AML-193 (cell line): ENCODE measurements around the gene KCNK5.
A peak's percentile ranks its signal among the peaks of the same experiment; 100 is the strongest.

ENCODE experiments used
- DNase-seq, 2 experiments: peaks; one replicate each; lab custom pipeline; 2025; lab: John Stamatoyannopoulos, UW

The KCNK5 gene

DNA sequence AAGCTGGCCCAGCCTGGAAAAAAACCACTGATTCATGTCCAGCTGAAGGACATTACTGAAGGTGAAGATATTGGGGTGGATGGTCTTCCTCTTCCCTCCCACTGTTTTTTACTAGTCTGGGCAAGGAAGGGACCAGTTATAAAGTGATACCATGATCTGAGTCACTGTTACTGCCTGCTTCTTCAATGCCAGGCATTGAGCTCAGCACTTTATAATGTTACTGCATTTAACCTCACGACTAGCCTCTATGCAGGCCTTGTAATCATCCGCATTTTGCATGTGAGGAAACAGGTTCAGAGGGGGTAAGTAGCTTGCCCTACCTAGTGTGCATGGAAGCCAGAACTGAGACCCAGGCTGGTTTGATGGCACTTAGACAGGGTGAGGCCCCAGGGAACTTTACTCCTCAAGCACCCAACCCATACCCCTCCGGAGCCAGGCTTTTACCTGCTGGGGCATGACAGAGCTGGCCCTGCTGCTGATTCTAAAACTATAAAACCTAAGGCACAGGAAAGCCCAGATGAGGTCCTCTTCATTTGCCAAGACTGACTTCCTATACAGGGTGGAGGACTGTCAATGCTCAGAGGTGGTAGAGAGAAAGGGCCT is 11.0 kb upstream of the KCNK5 start:
- no peak for DNase-seq

DNA sequence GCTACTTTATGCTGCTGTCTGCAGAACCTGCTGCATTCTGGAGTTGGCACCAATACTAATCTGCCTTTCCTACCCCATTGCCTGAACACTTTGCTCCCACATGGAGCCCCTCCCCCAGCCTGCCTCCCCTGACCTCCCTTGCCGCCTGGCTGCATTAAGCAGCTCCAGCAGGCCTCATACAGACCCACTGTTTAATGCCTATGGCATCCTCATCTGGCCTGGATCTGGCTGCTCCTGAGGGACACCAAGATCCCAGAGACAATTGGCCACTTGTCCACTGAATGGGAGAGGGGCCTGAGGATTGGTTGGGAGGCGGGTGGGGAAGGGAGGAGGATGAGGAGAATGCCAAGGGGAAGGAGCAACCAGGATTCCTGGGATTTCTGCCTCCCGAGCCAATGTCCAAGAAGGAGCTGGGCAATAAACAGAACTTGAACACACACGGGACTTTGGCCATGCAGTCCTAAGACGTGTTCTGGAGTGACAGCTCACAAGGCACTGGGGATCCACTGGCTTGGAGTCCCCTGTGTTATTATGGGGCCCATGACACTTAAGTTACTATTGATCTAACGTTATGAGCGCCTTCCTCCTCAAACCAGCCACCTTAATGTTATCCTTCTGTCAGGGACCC is 10.4 kb upstream of the KCNK5 start:
- no peak for DNase-seq

DNA sequence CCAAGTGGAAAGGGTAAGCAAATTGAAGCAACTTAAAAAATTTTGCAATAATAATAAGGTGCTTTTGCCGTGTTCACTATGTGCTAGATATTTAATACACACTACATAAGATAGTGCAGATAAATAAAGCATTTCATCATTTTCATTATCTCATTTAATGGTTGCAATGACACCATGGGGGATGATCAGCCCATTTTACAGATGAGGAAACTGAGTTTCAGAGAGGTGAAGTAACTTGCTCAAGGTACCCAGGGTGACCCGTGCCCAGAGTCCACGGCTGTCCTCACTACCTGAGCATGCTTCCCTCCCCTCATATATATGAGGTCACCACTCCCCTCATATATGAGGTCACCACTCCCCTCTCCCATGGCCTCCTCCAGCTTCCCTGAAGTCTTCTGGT is 7.5 kb upstream of the KCNK5 start:
- no peak for DNase-seq

DNA sequence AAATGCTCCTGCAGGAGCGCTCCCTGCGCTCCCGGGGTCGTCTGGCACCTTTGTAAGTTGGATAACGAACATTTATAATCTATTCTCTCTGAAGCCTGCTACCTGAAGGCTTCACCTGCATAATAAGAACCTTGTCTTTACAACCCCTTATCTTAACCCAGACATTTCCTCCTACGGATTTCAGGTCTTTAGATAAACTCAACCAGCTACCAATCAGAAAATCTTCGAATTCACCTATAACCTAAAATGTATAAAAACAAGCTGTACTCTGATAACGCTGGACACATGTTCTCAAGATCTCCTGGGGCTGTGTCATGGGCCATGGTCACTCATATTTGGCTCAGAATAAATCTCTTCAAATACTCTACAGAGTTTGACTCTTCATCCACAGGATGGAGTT is 4.1 kb upstream of the KCNK5 start:
- no peak for DNase-seq

DNA sequence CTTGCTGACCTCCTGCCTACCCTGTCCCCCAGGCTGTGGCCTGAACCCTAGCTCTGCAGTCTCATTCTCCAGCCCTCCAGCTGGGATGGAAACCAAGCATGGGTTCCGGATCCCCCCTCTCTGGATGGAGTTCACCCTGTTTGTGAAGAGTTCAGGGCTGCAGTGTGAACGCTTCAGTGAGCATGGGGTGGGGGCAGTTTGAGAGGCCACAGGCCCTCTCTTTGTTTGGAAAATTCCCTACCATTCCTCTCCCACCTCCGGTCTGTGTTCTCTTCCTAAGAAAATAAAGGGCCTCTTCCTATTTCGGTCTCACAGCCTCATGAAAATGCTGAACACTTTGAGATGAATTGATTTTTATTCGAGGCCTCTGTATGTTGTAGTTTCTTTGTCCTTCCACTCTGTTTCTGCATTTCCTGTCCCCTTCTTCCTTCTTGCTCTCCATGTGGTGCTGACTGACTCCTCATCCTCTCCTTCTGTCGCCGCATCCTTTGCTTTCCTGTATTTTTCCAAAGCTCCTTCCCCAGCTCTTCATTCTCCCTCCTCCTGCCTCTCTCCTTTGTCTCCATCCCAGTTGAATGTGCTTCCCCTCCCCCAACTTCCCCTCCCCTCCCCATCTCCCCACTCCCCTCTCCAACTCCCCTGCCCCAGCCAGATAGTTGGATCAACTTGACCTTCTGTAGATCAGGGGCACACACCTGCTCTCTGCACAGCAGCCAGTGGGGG is 2.4 kb upstream of the KCNK5 start:
- no peak for DNase-seq

DNA sequence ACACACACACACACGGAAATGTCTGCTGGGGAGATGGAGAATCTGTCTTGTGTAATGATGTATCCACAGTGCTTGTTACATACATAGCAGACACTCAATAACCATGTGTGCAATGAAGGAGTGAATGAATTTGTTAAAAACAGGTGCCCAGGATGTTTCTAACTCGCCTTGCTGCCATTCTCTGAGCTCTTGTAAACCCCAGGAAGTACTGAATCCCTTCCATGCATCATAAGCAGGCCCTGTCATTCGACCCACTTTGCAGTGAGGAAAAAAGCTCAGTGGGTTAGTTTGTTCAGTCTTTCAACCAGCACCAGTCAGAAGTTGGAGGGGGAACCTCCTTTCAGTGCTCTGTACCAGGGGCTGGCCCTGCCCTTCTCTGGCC is 1.4 kb upstream of the KCNK5 start:
- no peak for DNase-seq

DNA sequence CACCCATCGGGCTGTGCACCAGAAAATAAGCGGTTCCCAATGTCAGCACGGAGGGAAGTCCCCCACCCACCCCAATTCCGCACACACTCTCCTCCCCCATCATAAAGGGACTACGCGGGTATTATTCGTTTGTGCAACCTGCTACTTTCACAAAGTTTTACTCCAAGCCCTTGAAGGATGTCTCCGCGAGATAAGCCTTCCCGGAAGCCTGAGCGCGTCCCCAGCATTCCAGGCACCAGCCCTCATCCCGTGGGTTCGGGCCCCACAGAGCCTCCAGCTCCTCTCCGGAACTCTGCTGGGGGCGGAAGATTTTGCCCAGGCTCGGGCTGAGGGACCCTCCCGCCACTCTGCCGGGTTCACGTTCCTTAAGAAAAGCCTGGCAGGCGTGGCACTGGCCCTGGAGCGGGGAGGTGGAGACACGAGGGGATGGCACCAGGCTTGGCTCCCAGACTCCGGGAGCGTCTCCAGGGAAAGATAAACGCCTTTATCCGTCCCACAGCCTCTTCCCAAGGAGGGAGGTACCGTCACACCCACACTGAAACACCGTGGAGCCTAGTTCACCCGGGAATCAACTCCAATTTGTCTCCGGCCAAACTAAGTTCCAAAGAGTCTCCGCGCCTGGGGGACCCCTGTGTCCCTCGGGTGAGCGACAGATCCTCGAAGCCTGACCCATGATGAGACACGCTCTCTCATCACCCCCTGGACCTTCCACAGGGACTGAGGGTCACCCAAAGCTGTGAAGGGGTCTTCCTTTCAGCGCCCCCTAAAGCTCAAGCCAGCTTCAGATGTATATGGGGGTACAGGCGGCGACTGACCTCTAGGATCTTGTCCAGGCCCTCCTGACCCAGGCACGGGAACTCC is 934 bp downstream of the KCNK5 start:
- no peak for DNase-seq

DNA sequence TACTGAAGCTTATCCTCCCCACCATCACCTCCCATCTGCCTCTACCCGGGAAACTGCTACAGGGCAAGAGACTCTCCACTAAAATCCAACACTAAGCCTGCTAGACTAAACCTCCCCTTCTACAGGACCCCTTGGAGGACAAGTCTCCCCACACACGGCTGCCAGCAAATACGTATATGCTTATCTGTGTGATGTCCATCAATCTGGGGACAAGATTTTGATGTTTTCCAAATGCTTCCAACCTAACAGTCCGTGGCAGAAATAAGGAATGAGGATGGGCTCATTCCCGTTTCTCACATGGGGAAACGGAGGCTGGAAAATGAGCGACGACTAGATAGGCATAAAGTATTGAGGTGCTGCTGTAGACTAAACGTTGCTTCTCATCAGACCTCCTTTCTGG is 1.8 kb downstream of the KCNK5 start:
- no peak for DNase-seq

DNA sequence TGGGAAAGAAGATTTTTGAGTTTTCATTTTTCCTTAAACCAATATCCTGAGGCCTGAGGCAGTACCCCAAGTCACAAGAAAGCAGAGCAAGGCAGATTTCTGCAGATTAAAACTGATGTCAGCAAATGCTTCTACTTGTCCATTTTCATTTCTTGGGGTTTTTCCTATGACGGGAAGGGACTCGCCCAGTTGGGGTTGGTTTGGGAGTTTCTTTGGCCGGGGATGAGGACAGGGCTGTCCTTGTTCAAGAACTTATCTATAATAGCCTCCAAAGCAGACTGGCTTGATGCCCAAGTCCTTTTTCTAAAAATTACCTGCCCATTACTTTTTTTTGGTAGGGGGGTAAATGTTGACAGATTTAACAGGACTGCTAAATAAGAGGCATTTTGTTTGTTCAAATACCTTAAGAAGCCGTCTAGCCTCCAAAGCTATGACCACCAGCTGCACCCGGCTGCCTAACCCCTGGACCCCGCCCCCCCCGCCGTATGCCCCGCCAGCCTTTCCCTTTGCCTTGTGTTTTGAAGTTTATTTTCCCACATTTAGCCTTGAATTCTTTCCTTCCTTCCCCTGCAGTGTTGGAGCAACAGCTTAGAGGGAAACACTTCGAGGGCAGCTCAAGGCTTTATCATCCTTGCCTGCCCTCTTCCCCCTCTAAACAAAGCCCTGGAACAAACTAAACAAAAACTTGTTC is 2.5 kb downstream of the KCNK5 start:
- DNase-seq: no peak

DNA sequence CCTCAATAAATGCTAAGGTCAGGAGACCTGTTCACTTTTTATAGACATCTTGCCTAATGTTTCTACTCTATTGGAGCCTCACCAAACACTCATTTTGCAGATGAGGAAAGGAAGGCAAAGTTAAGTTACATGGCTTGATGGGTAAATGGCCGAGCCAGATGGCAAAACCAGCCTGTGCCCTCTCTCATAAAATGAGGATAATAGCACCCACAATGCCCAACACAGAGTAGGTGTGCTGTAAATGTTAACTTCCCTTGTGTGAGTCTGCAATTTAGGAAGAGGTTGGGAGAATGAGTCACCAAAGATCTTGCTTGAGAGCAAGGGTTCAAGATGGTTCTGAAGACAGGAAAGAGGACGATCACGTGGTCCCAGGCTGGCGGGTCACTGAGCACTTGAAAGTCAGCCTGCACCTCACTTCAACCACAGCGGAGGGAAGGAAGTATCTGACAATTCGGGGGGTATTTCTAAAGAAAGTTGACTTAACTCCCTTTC is 3.3 kb downstream of the KCNK5 start:
- peak; percentile 98 to 99 for DNase-seq

DNA sequence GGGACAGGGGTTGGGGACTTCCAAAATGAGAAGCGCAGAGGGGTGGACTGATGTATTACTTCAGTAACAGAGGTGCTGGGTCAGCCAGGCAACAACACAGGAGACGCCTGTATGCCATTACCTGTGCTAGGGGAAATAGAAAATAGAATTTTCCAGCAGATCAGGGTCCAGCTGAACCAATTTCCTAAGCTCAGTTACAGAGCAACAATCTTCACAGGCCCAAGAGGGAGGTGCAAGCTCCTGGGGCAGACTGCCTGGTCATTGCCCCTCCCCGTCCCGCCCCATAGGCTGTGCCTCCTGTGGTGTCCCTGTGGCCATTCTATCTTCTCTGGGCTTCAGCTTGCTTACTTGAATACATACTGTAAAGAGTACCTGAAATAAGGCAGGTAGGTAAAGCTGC is 3.7 kb downstream of the KCNK5 start:
- peak; percentile 54 to 69 for DNase-seq

DNA sequence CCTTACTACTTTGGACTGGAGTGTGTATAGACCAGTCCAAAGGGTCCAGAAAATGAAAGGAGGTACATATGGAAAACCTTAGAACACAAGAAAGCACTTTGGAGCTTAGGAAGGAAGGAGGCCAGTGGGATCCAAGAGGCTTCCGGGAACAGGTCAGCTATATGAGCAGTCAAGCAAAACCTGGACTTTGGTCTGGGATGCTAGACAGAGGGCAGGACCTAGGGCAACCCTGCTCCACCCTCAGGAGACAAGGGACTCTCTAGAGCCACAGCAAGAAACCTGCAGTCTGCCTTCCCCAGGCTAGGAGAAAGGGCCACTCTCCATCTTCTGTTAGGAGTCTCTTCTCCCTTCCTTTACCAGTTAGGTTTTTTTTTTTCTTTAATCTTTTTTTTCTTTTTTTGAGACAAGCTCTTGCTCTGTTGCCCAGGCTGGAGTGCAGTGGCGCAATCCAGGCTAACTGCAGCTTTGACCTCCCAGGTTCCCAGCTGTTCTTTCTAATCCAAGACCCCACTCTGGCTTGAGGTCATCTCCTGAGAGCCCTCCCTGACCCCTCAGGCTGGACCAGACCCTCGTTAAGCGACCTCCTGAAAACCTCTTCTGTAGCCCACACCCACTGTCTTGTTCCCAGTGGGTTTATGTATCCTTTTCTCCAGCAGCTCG is 4.6 kb downstream of the KCNK5 start:
- peak in 1 of 2 experiments; percentile 9 for DNase-seq

DNA sequence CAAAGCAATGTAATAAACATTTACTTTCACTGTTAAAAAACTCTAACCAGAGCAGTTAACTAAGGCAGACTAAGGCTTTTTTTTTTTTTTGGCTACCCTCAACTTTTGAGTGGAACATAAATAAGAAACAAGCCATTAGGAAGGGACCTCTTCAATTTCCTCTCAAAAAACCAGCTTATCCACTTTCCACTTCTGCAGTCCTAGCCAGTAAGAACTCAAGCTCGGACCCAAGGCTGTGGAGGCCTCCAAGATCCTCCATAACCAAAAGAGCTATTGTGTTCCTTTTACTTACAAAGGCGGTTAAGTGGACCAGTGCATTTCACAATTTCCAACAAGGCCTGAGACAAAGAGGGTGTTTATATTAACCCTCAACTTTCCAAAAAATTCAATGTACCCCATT is 5.3 kb downstream of the KCNK5 start:
- peak; percentile 34 to 40 for DNase-seq

DNA sequence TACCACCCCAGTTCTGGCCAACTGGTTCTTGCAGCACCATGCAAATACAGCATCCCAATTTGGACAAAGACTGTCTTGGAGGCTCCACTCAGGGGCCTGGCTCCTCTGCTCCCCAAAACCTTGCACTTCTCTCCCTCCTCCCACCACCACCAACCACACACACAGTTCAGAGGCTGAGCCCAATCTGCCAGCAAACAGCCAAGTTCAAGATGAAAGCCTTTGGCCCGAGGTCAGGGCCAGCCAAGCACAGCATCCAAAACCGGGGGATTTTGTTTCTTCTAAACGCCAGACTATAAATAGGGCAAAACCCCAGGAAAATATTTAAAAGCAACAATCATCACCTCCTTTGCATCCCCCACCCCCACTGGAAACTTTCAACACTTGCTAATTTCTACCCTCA is 5.7 kb downstream of the KCNK5 start:
- DNase-seq: no peak

DNA sequence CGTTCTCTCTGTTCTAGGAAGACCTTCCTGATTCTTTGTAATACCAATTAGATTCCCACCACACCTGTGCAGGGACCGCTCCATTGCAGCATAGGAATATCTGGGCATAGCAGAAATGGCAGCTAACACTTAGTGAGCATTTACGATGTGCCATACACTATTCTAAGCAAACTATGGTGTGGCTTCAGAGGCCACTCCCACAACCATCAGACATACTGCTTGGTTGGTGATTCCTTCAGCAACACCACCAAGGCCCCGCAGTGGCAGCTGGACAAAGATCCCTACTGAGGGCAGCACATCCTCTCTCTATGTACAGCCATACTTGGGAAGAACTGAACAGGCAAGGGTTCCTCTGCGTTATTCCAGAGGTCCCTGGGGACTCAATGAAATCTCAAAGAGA is 6.2 kb downstream of the KCNK5 start:
- DNase-seq: no peak

DNA sequence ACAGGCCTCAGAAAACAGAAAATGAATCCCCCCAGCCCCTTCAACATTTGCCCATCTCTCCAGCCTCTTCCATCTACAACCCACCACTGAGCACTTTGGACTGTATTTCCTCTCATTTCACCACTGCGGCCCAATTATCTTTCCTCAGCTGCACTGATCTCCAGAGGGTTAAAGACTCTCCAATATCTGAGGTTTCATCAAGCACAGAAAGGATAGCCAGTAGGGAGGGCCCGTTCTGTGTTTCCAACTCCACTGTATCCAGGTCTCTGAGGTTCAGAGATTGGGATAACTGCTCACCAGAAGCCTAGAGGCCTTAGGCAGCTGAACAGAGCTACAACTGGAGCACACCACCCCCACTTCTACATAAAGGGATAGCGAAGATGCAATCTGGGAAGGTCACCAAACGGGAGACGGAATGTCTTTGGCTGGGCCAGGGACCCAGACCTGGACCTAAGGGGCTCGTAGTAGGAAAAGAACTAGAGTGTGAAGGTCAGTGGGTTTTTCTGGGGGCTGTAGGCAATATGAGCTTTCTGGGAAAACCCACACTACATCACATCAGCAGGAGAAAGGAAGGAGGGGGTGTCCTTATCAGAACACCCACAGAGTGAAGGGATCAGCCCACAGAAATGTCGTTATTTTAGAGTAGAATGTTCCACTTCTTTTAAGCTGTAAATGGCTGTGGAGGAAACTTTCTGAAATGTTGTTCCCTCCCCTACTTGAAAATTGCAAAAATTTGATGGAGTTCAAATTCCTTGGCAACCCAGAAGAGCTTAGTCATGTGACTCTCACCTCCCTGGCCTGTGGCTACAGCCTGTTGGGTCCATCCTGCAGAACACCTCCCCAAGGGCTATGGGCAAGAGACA is 7.3 kb downstream of the KCNK5 start:
- DNase-seq: no peak

DNA sequence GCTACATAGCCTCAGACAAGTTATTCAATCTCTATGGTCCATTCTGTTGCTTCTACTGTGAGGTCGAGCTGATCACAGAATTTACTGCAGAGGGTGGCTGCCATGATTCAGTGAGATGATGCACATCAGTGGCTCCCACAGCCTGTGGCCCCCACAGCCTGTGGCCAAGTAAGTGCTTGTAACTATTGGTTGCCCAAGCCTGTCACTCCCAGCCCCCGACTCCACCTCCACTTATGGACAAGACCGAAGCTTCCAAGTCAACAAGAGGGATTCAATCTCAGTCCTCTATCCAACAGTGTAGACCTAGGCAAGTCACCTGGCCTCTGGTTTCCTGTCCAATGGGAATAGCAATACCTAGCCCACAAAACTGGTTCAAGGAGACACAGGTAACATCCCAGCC is 8.2 kb downstream of the KCNK5 start:
- DNase-seq: no peak

DNA sequence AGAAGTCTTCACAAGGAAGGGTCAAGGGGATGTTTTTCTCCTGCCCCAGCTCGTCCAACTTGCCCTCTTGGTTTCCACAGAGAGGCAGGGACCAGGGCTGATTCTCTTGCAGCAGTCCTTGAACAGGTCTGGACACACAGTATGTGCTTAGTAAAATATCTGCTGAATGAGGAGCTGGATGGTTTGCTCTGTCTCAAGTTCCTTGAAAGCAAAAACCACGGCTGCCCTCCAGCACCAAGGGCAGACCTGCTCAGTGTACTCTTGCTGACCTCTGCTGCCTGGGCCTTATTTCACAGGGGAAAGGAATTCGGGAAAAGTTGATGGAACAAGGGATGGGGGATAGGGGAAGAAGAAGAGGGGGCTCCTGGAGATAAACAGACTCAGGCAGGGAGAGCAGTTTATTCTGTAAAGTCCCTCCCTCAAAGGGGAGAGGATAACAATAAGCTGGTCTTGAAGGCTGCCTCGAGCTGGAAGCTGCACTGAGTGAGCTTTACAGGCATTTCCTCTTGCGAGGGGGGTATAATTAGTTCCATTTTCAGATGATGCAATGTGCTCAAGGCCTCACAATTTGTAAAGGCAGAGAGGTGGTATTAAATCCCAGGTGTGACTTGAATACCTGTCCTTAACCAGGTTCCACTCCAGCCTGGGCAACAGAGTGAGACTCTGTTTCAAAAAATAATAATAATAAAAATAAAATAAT is 10.3 kb downstream of the KCNK5 start:
- peak; percentile 60 to 67 for DNase-seq

DNA sequence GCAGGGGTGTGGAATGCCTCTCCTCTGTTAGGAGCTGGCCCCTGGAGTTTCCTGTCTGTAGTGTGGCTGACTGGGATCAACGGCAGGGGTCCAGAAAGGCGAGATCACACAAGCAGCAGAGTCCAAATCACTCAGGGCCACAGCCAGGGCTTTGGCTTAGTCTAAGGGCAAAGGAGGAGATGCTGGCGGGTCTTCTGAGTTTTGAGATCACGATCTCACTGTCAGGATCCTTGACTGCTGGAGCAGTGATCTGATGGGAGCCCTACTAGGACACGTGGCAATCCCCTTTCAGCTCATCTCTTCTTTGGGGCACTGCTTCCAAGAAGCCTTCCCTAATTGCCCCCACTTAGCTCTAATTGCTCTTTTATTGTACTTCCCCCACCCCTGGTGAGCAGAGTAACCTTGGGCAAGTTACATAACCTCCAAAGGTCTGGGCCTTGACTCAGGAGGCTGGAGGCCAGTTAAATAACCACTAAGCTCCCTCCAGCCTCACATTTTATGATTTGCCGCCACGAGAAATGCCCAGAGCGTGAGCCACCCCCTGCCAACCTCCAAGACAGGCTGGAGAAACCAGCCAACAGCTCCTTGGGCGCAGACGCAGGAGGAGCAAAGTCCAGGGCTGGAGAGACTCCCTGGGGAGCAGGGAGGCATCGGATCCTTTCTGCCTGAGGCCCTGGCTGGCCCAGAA is 12.0 kb downstream of the KCNK5 start:
- no peak for DNase-seq
